ENCODE data around the gene POLR1E.
"Not testable (repeated sequence)": the region's sequence is repeated elsewhere in the genome, so short reads cannot be mapped to it uniquely, and the experiment has no call there.

The POLR1E gene

GRCh38 chr9:37499297-37499696 is 13.5 kb downstream of the POLR1E start:
- DNase-seq (ENCODE audit: low read depth in 4 of 4, low spot score in 1 of 4): no peak

- DNase-seq (ENCODE audit: low read depth in 4 of 4, low spot score in 1 of 4): no peak
These were observed 16.3 kb downstream of the POLR1E start for GRCh38 chr9:37501957-37502596.

GRCh38 chr9:37503736-37504135 is 18.0 kb downstream of the POLR1E start:
- no peak for DNase-seq (ENCODE audit: low read depth in 4 of 4, low spot score in 1 of 4)

- no peak for DNase-seq (ENCODE audit: low read depth in 4 of 4, low spot score in 1 of 4)
These were observed 18.9 kb downstream of the POLR1E start for GRCh38 chr9:37504605-37505004.

GRCh38 chr9:37507566-37508134 is 21.9 kb downstream of the POLR1E start:
- no peak for DNase-seq (ENCODE audit: low read depth in 4 of 4, low spot score in 1 of 4)

GRCh38 chr9:37508135-37508833 is 22.5 kb downstream of the POLR1E start:
- DNase-seq (ENCODE audit: low read depth in 4 of 4, low spot score in 1 of 4): no peak

GRCh38 chr9:37508834-37509206 is 23.1 kb downstream of the POLR1E start:
- no peak for DNase-seq (ENCODE audit: low read depth in 4 of 4, low spot score in 1 of 4)

GRCh38 chr9:37509536-37509935 is 23.8 kb downstream of the POLR1E start:
- no peak for DNase-seq (ENCODE audit: low read depth in 4 of 4, low spot score in 1 of 4)

- not testable (repeated sequence) for DNase-seq (ENCODE audit: low read depth in 4 of 4, low spot score in 1 of 4)
These were observed 24.3 kb downstream of the POLR1E start for GRCh38 chr9:37510053-37510452.

- DNase-seq (ENCODE audit: low read depth in 4 of 4, low spot score in 1 of 4): no peak
These were observed 25.6 kb downstream of the POLR1E start for GRCh38 chr9:37511016-37512010.

- no peak for DNase-seq (ENCODE audit: low read depth in 4 of 4, low spot score in 1 of 4)
These were observed 26.7 kb downstream of the POLR1E start for GRCh38 chr9:37512437-37512836.

- not testable (repeated sequence) for DNase-seq (ENCODE audit: low read depth in 4 of 4, low spot score in 1 of 4)
These were observed 28.7 kb downstream of the POLR1E start for GRCh38 chr9:37514415-37514814.

GRCh38 chr9:37514999-37515398 is 29.3 kb downstream of the POLR1E start:
- DNase-seq (ENCODE audit: low read depth in 4 of 4, low spot score in 1 of 4): no peak

GRCh38 chr9:37515620-37516258 is 30.0 kb downstream of the POLR1E start:
- no peak for DNase-seq (ENCODE audit: low read depth in 4 of 4, low spot score in 1 of 4)

GRCh38 chr9:37517923-37518322 is 32.2 kb downstream of the POLR1E start:
- no peak for DNase-seq (ENCODE audit: low read depth in 4 of 4, low spot score in 1 of 4)

- no peak for DNase-seq (ENCODE audit: low read depth in 4 of 4, low spot score in 1 of 4)
These were observed 34.9 kb downstream of the POLR1E start for GRCh38 chr9:37520641-37521040.

- DNase-seq (ENCODE audit: low read depth in 4 of 4, low spot score in 1 of 4): no peak
These were observed 35.4 kb downstream of the POLR1E start for GRCh38 chr9:37521111-37521510.

- DNase-seq (ENCODE audit: low read depth in 4 of 4, low spot score in 1 of 4): no peak
These were observed 37.2 kb downstream of the POLR1E start for GRCh38 chr9:37522971-37523370.

GRCh38 chr9:37523916-37524315 is 38.2 kb downstream of the POLR1E start:
- no peak for DNase-seq (ENCODE audit: low read depth in 4 of 4, low spot score in 1 of 4)

GRCh38 chr9:37528652-37529471 is 43.1 kb downstream of the POLR1E start:
- peak; percentile 36 to 58 (median 38) for DNase-seq (ENCODE audit: low read depth in 4 of 4, low spot score in 1 of 4)
